Measurements from ENCODE around the gene RIN2. TPM values are rescaled to one million over a fixed set of nuclear protein-coding genes. Genes with fewer than 3 reads are reported as not detected.

The RIN2 gene
- total and polyA plus RNA-seq, 9 of the 15 experiments (the other 6 are each of a cell fraction or from before 2014, with no cell fraction given): 0.09 TPM; not detected in 8

GRCh38 chr20:19794941-19795340, 36.9 kb downstream of the RIN2 start:
- in situ Hi-C loops (cut with MboI): no loop called here
- DNase-seq (ENCODE audit: extremely low read depth in 1 of 4, low spot score in 3 of 4): no peak
- Histone ChIP-seq H3K27me3 (ENCODE audit: control insufficient read depth in 2 of 2, insufficient read depth in 2 of 2, low read length in 2 of 2) (no peaks in the 10 kb centered on the region; a peak in 1 of 5 replicates), H2AFZ (ENCODE audit: low read depth, low read length) (no peak overlapping the region), H3K36me3 (ENCODE audit: control insufficient read depth, insufficient read depth, low read length) (no peaks in the 10 kb centered on the region), H3K4me3 (no peak overlapping the region), H3K4me2 (ENCODE audit: insufficient read depth, low read length) (no peak overlapping the region), H3K9ac (ENCODE audit: insufficient read depth in 1 of 2, low read depth in 2 of 2, low read length in 2 of 2) (no peak overlapping the region), H4K20me1 (replicated peaks; ENCODE audit: control insufficient read depth, insufficient read depth, low read length) (no peaks in the 10 kb centered on the region), H3K79me2 (ENCODE audit: control insufficient read depth, insufficient read depth, low read length) (no peaks in the 10 kb centered on the region), H3K4me1 (replicated peaks in 1 of 2; ENCODE audit: control insufficient read depth in 2 of 2, insufficient read depth in 2 of 2, low read length in 2 of 2) (no peaks in the 10 kb centered on the region), H3K27ac (ENCODE audit: extremely low read depth, low read depth, low read length) (no peak overlapping the region), H3K9me3 (replicated peaks; ENCODE audit: control insufficient read depth, insufficient read depth, low read depth, low read length) (no peaks in the 10 kb centered on the region), H3K9me1 (ENCODE audit: control insufficient read depth, insufficient read depth, low read length) (no peaks in the 10 kb centered on the region)
- BruUV-seq (replicated peaks): no TSS peak
- ChIA-PET POLR2A (no interaction called here), CTCF (ENCODE audit: low intra/inter-chr PET ratio) (interaction anchor here (0.6 kb wide), 1 partner anchor 200 kb away, joined by 4 read pairs; no protein-coding TSS in a partner anchor)
- 0% methylated on average over 4 of the region's 5 CpGs for WGBS (ENCODE audit: insufficient coverage, low coverage, missing lambda C conversion rate)
- no peak for ATAC-seq
- intact Hi-C loops (cut with micrococcal nuclease): no loop called here
- FAIRE-seq: no peak
- TF ChIP-seq ZFP36 (IDR thresholded peaks at IDR 0.05; ENCODE audit: low read depth, low read length, partially characterized antibody) (no peak), TGIF2 (CRISPR knock-in tag; IDR thresholded peaks at IDR 0.05) (no peak), LEF1 (IDR thresholded peaks at IDR 0.05) (no peak), E4F1 (CRISPR knock-in tag; IDR thresholded peaks at IDR 0.05; ENCODE audit: borderline replicate concordance) (no peak), ZNF77 (CRISPR knock-in tag; IDR thresholded peaks at IDR 0.05) (no peak), ZNF507 (tag; conservative IDR thresholded peaks at IDR 0.05) (no peak), BRD4 (IDR thresholded peaks at IDR 0.05) (no peak), ILK (tag; IDR thresholded peaks at IDR 0.05; ENCODE audit: borderline replicate concordance, low read depth) (no peak), ZNF764 (CRISPR knock-in tag; IDR thresholded peaks at IDR 0.05; ENCODE audit: low read depth) (no peak), JUND (IDR thresholded peaks at IDR 0.05; ENCODE audit: borderline replicate concordance, low read depth, low read length) (no peak), JUND (tag; IDR thresholded peaks at IDR 0.05; ENCODE audit: borderline replicate concordance, low read depth, low read length) (no peak), HEY1 (CRISPR knock-in tag; IDR thresholded peaks at IDR 0.05; ENCODE audit: borderline replicate concordance) (no peak), ZFP1 (CRISPR knock-in tag; IDR thresholded peaks at IDR 0.05) (no peak), KAT8 (IDR thresholded peaks at IDR 0.05; ENCODE audit: low read depth) (no peak), ELF1 (tag; IDR thresholded peaks at IDR 0.05) (no peak)
- TF ChIP-seq, protein P1, sequence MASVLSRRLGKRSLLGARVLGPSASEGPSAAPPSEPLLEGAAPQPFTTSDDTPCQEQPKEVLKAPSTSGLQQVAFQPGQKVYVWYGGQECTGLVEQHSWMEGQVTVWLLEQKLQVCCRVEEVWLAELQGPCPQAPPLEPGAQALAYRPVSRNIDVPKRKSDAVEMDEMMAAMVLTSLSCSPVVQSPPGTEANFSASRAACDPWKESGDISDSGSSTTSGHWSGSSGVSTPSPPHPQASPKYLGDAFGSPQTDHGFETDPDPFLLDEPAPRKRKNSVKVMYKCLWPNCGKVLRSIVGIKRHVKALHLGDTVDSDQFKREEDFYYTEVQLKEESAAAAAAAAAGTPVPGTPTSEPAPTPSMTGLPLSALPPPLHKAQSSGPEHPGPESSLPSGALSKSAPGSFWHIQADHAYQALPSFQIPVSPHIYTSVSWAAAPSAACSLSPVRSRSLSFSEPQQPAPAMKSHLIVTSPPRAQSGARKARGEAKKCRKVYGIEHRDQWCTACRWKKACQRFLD (CRISPR knock-in tag; IDR thresholded peaks at IDR 0.05): no peak
- TF ChIP-seq, protein P2, sequence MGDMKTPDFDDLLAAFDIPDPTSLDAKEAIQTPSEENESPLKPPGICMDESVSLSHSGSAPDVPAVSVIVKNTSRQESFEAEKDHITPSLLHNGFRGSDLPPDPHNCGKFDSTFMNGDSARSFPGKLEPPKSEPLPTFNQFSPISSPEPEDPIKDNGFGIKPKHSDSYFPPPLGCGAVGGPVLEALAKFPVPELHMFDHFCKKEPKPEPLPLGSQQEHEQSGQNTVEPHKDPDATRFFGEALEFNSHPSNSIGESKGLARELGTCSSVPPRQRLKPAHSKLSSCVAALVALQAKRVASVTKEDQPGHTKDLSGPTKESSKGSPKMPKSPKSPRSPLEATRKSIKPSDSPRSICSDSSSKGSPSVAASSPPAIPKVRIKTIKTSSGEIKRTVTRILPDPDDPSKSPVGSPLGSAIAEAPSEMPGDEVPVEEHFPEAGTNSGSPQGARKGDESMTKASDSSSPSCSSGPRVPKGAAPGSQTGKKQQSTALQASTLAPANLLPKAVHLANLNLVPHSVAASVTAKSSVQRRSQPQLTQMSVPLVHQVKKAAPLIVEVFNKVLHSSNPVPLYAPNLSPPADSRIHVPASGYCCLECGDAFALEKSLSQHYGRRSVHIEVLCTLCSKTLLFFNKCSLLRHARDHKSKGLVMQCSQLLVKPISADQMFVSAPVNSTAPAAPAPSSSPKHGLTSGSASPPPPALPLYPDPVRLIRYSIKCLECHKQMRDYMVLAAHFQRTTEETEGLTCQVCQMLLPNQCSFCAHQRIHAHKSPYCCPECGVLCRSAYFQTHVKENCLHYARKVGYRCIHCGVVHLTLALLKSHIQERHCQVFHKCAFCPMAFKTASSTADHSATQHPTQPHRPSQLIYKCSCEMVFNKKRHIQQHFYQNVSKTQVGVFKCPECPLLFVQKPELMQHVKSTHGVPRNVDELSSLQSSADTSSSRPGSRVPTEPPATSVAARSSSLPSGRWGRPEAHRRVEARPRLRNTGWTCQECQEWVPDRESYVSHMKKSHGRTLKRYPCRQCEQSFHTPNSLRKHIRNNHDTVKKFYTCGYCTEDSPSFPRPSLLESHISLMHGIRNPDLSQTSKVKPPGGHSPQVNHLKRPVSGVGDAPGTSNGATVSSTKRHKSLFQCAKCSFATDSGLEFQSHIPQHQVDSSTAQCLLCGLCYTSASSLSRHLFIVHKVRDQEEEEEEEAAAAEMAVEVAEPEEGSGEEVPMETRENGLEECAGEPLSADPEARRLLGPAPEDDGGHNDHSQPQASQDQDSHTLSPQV (IDR thresholded peaks at IDR 0.05): no peak
